ENCODE measurements around the gene GABRB1.
"Not testable (repeated sequence)": the region's sequence is repeated elsewhere in the genome, so short reads cannot be mapped to it uniquely, and the experiment has no call there.

Gene GABRB1

DNA sequence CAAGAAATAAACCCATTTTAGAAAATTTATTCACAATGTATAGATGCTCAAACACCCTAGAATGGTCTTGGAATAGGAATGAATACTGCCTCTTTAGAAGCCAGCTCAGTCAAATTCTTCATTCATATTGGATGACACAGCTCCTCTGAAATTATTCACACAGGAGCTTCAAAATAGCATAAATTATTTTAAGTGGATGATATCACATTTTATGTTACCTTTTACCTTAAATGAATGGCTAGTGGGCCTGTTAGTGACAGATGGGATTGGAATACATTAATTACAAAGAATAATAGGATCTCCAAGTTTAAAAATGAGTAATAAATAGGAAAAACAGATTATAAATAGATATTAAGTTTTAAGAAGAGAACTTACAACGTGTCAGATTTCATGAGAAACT lies 184.4 kb downstream of the GABRB1 start:
- no peak for FAIRE-seq

DNA sequence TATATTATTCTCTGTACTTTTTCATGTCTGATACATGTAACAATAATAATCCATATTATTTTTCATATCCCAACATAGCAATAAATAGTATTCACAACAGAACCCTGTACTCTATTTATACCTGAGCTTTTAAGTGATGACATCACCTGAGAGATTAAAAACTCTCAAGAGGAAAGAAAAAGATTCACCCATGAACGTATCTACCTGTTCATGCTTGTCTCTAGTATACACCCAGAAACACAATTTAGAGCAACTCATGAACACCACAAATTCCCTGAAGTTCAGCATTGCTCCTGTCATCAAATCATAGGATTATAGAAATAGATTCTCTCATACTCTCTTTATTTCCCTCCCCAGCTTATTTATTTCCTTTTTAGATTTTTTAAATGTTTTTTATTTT lies 185.9 kb downstream of the GABRB1 start:
- no peak for FAIRE-seq

DNA sequence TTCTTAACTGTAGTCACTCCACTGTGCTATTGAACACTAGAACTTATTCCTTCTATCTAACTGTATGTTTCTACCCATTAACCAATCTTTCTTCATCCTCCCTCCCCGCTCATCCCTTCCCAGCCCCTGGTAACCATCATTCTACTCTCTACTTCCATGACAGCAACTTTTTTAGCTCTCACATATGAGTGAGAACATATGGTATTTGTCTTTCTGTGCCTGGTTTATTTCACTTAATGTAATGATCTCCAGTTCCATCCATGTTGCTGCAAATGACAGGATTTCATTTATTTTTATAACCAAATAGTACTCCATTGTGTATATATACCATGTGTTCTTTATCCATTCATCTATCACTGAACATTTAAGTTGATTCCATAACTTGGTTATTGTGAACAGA lies 186.5 kb downstream of the GABRB1 start:
- no peak for FAIRE-seq

- no peak for FAIRE-seq
Observed at GRCh38 chr4:47218631-47219030, 187.3 kb downstream of the GABRB1 start.

DNA sequence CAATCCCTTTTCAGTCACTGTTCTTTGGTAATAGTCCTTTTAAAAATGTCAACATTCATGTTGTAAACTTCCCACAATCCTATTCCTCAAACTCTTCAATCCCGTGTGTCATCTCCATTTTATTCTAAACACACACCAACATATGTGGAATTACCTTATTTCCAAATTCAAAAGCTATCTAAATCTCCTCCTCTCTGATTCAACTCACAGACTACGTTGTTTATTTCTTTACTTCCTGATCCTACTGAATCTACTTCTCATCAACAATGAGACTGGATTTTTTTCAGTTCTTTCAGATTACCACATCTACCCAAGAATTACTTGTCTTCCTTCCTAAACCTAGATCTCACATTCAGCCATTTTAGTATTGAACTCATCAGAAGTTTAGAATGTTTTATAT lies 188.2 kb downstream of the GABRB1 start:
- no peak for FAIRE-seq

- FAIRE-seq, result no peak
Observed at GRCh38 chr4:47221721-47222120, 190.4 kb downstream of the GABRB1 start.

GRCh38 chr4:47222276-47222675 lies 190.9 kb downstream of the GABRB1 start:
- FAIRE-seq, result no peak

- no peak for FAIRE-seq
Observed at GRCh38 chr4:47224361-47224760, 193.0 kb downstream of the GABRB1 start.

GRCh38 chr4:47235721-47236120 lies 204.4 kb downstream of the GABRB1 start:
- FAIRE-seq, result no peak

GRCh38 chr4:47238667-47239066 lies 207.3 kb downstream of the GABRB1 start:
- no peak for FAIRE-seq

GRCh38 chr4:47239649-47240048 lies 208.3 kb downstream of the GABRB1 start:
- FAIRE-seq, result no peak

GRCh38 chr4:47251348-47252135 lies 220.2 kb downstream of the GABRB1 start:
- no peak for FAIRE-seq

GRCh38 chr4:47263721-47264120 lies 232.4 kb downstream of the GABRB1 start:
- FAIRE-seq, result no peak

GRCh38 chr4:47270201-47270888 lies 239.0 kb downstream of the GABRB1 start:
- no peak for FAIRE-seq

DNA sequence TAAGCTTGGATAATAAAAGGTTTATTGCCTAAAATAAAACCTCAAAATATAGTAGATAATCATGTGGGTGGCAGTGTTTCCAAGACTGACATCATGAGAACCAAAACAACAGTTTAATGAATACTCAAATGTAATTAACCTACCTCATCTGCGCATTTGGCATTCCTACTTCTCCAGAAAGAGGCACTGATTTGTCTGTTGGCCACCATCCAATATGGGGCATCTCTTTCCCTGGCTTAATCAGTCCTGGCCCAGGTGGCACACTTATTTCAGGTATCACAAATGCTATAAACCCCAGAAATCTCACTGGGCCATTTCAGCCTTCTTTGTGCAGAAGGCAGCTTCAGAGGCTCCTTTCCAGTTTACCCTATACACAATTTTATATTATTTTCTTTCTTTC lies 239.9 kb downstream of the GABRB1 start:
- no peak for FAIRE-seq

- no peak for FAIRE-seq
Observed at GRCh38 chr4:47274901-47275300, 243.5 kb downstream of the GABRB1 start.

DNA sequence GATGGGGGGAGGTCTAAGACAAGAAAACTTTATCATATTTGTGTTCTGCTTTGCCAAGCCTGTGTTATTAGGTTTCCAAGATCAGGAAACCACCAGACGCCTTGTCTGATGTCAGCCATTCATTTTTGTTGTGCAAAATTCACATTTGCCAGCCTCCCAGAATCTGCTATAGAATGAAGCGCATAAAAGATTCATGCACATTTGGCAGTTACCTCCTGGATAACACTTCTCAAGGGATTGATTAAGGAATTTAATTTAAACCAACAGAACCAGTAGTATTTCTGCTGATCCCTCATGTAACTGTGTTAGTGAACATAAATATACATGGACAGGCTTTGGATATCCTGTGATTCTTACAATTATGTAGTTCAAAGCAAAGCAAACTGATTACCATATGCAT lies 244.2 kb downstream of the GABRB1 start:
- FAIRE-seq, result no peak

- no peak for FAIRE-seq
Observed at GRCh38 chr4:47278631-47279030, 247.3 kb downstream of the GABRB1 start.

GRCh38 chr4:47287735-47288134 lies 256.4 kb downstream of the GABRB1 start:
- FAIRE-seq, result no peak

DNA sequence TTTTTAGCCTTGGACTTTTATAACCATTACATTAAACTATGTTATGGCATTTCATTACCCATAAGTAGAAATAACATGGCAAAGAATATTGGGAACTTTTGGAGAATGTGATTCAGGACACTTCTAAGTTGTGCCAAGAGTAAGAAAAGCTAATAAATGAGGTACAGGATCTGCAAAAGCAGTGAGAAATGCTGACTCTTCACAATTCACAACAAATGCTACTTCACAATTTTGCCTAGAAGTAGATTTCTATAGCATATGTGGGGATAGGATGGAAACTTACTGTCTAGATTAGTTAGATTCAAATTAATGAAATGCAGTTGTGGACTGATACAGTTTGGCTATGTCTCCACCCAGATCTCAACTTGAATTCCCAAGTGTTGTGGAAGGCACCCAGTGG lies 258.4 kb downstream of the GABRB1 start:
- FAIRE-seq, result no peak

GRCh38 chr4:47290873-47291272 lies 259.5 kb downstream of the GABRB1 start:
- FAIRE-seq, result not testable (repeated sequence)

DNA sequence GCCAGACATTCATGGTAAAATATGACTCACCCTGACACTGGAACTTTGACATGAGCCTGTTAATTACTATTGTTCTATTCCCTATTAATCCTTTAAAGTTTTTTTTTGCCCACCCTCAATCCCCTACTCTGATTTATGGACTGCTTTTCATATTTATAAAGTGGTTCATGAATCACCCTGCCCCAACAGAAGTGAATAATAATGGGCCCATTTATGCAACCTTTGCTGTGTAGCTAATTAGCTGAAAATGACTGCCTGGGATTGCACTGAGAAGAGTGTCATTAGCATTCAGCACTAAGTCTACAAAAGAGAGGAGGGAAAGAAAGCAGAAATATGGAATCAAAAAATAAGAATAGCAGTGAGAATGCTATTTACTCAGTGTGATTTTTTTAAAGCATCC lies 277.8 kb downstream of the GABRB1 start:
- no peak for FAIRE-seq

GRCh38 chr4:47312170-47312569 lies 280.8 kb downstream of the GABRB1 start:
- no peak for FAIRE-seq

DNA sequence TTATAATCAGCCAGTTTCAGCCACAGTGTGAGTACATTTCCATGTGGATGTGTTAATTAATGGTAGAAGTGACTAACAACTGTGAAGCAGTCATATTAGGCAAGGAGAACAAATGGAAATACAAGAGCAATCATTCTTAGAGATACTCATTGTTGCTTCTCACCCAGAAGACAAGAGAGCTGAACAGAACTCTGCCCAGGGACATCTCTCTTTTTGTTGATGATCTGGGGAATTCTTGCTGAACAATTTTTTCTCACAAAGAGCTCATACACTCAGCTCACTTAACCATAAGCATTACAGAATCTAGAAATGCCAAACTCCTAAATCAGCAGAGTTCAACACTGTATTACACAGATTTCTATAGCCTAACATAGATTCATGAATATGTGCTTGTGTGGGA lies 282.0 kb downstream of the GABRB1 start:
- FAIRE-seq, result no peak

DNA sequence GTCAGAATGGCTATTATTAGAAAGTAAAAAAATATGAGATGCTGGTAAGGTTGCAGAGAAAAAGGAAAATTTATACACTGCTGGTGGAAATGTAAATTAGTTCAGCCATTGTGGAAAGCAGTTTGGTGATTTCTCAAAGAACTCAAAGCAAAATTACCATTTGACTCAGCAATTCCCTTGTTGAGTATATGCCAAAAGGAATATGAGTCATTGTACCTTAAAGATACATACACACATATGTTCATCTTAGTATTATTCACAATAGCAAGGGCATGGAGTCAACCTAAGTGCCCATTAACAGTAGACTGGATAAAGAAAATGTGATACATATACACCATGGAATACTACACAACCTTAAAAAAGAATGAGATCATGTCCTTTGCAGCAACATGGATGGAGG lies 284.0 kb downstream of the GABRB1 start:
- no peak for FAIRE-seq
